SK-MEL-5 (cell line): ENCODE data around the gene KCNA10. TPM values are rescaled to one million over a fixed set of nuclear protein-coding genes. Genes with fewer than 3 reads are reported as not detected.

Experiments used
- DNase-seq: peaks from one replicate; pipeline ENCODE4 v3.0.0-alpha.2; 2016; ENCODE audit warnings: low read depth, low spot score
- in situ Hi-C: cut with HindIII; loops from 2 replicates; pipeline ENCODE4 v1.10.0; 2016; ENCODE audit warnings: low sequenced_read_pairs, high pct_unique_total_duplicates, low pct_unique_long_range_greater_than_20kb
- polyA plus RNA-seq, 2 experiments: library from polyadenylated mRNA; depleted of rRNA; stranded (reverse); fragments of >200 nt; gene quantifications; 2 replicates each; pipeline ENCODE4 v1.2.3, GENCODE V29; 2015
- total RNA-seq: library from RNA; depleted of rRNA; stranded (reverse); fragments of >200 nt; shearing (Covaris generic); gene quantifications from 2 replicates; pipeline ENCODE4 v1.2.3, GENCODE V29; 2014; rRNA removed

The KCNA10 gene
- not detected in 2 replicates for total RNA-seq
- polyA plus RNA-seq (2015; cell fraction: cytosol; rRNA removed), result not detected in 2 replicates
- not detected in 2 replicates for polyA plus RNA-seq (2015; cell fraction: nucleus; rRNA removed)

DNA sequence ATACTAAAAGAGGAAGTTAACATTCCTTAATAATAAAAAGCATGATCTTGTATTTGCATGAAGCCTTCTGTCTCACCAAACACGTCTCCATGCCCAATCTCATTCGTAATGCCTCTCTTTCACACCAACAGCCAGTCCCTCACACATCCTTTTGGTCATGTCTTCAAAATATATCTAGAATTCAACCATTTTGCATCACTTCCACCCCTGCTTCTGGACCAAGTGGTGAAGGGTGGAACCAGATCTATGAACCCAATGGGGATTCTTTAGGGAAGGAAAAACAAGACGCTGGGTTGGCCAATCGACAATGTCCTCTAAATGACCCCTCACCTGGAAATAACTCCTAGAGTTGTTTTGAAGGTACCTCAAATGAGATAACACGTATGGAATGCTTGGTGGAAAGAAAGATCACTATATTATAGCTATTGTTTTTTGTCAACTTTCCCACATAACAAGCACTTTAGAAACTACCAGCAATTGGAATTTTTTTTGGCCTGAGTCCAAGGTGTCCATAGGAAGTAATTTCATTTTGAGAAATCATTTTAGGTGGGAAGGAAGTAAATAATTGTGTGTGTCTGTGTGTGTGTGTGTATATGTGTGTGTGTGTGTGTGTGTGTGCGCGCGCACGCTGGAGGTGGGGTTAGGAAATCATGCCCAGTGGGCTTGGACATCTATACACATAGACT is at the start of gene KCNA10:
Gene KCNA10 (minus strand): TSS at position 51 of the 686 bp plus-strand sequence. CDS start 388 bp downstream, outside the sequence.
- in situ Hi-C loops, result loop anchor here (25.0 kb wide), 1 partner anchor 243 kb away; no protein-coding TSS in a partner anchor

GRCh38 chr1:110566836-110567235 is 47.9 kb upstream of the KCNA10 start:
- in situ Hi-C loops, result no loop called here
- DNase-seq, result no peak

More for the DNA sequence above, at the start of gene KCNA10:
- no peak for DNase-seq

- DNase-seq, result peak; percentile 84
Observed at GRCh38 chr1:110565565-110565964, 46.6 kb upstream of the KCNA10 start.

DNA sequence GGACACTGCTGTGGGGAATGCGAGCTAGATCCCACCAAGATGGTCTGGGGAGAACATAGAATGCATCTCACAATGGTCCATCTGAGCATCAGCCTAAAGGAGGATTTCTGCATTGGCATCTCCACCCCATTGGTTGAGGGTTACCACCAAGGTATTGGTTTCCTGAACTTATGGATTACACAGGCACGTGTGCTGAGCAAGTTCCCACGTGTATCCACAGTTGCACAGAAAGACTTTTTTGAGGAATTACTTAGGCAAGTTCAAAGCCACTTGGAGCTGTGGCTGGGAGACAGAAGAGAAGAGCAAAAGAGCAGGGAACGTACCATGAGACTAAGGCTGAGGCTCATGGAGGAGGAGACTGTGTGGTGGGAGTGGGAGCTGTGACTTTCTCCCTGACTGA is 44.1 kb upstream of the KCNA10 start:
- no peak for DNase-seq
- in situ Hi-C loops, result no loop called here

More at GRCh38 chr1:110565565-110565964, 46.6 kb upstream of the KCNA10 start:
- in situ Hi-C loops, result no loop called here

- in situ Hi-C loops, result no loop called here
- no peak for DNase-seq
Observed at GRCh38 chr1:110561596-110561995, 42.6 kb upstream of the KCNA10 start.

- in situ Hi-C loops, result no loop called here
- DNase-seq, result no peak
Observed at GRCh38 chr1:110559157-110559556, 40.2 kb upstream of the KCNA10 start.

GRCh38 chr1:110557481-110557880 is 38.5 kb upstream of the KCNA10 start:
- in situ Hi-C loops, result no loop called here
- no peak for DNase-seq

DNA sequence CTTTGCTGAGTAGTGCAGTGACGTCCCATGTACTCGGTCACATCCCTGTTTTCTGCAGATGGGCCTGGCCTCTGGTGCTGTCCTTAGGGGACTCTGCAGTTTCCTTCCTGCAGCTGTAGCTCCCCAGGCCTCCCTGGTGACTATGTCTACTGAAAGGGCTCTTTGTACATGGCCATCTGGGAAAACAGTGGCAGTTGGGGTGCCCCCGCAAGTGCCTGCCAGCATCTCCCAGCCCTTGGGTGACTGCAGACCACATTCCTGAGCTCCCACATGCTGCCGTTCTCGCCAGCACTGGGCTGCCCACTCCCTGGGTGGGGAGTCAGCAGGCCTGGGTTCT is 37.5 kb upstream of the KCNA10 start:
- in situ Hi-C loops, result no loop called here
- DNase-seq, result peak; percentile 64

DNA sequence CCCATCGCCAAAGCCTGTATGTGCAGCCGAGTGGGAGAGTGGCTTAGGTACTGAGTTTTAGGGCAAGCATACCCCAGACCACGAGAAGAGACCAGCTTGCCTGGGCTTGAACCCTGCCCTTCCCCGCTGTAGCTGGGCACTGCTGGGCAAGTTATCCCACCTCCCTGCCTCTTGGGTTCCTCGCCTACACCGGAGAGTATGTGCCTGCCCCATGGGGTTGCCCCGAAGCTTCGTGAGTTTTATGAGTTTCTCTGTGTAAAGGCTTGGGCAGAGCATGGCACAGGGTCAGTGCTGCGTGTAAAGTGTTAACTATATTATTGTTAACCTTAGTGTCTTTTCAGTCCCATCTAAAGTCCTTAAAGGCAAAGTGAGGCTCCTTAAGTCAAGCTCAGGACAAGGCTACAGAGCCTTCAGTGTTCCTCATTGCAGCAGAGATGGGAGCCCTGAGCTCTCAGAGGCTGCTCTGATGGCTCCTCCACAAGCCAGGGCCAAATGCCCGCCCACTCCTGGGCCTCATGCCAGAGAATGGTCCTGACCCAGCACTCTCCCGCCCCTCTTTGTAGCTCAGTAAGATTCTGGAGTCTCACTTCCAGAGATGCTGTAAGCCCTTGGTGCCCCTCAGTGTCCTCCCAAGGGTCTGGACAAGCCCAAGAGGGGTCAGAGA is 37.0 kb upstream of the KCNA10 start:
- in situ Hi-C loops, result no loop called here
- peak; percentile 56 for DNase-seq

GRCh38 chr1:110554871-110555801 is 36.2 kb upstream of the KCNA10 start:
- DNase-seq, result peak; percentile 43
- in situ Hi-C loops, result no loop called here

GRCh38 chr1:110551278-110551809 is 32.4 kb upstream of the KCNA10 start:
- no peak for DNase-seq
- in situ Hi-C loops, result no loop called here

- DNase-seq, result no peak
- in situ Hi-C loops, result no loop called here
Observed at GRCh38 chr1:110549831-110550230, 30.9 kb upstream of the KCNA10 start.

DNA sequence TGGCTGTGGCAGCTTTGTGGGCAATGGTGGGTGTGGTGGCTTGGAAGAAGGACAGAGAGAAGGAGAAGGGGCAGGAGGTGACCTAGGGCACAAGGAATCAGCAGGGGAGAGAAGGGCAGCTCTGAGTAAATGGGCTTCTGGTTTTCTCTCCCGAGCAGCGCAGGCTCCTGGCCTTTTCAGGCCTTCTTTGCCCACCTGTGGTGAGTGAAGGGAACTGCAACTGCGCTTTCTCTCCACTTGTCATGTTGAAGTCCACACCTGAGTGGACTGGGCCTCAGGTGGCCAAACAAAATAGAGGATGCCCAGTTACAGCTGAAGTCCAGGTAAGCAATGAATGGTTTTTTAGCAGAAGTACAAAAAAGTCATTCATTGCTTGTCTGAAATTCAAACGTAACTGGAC is 29.4 kb upstream of the KCNA10 start:
- in situ Hi-C loops, result no loop called here
- DNase-seq, result peak; percentile 32

DNA sequence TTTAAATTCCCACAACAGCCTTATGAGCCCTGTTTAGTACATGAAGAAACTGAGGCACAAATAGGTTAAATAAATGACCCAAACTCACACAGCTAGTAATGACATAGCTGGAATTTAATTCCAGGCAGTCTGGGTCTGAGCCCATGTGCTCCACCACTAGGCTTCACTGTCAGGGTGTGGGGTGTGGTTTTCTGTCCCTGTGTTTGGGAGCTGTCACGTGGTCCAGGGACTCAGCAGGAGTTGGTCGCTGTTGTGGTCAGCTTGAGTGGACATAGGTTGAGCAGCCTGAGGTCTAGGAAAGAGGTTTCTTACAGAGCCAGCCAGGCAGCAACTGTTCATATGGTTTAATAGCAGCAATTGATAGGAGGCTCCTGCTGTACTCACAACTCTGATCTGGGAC is 28.0 kb upstream of the KCNA10 start:
- DNase-seq, result no peak
- in situ Hi-C loops, result no loop called here

- in situ Hi-C loops, result no loop called here
Observed at GRCh38 chr1:110545492-110545891, 26.5 kb upstream of the KCNA10 start.

DNA sequence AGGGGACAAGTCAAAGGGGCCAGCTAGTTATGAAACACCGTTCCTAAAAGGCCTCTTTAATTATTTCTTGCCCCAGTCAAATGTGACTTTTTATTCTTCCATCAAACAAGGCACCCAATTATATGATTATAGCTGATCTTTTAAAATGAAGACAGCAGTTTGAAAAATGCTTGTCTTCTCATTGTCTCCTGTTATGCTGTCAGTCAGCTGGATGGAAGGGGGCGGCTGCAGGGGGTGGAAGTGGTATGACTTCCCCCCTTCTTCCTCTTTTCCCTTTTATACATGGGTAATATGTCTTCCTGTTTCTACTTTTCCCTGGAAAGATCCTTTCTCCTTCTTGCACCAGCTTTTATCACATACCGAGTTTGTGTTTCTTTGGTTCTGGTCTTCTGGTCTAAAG is 25.8 kb upstream of the KCNA10 start:
- DNase-seq, result no peak
- in situ Hi-C loops, result no loop called here

More at GRCh38 chr1:110545492-110545891, 26.5 kb upstream of the KCNA10 start:
- no peak for DNase-seq

GRCh38 chr1:110542725-110543124 is 23.8 kb upstream of the KCNA10 start:
- peak; percentile 31 for DNase-seq
- in situ Hi-C loops, result no loop called here

GRCh38 chr1:110541906-110542395 is 23.0 kb upstream of the KCNA10 start:
- no peak for DNase-seq
- in situ Hi-C loops, result no loop called here
